ENCODE data around the gene OSBPL5.
"Not testable (repeated sequence)": the region's sequence is repeated elsewhere in the genome, so short reads cannot be mapped to it uniquely, and the experiment has no call there.

The OSBPL5 gene

GRCh38 chr11:3080104-3080503, 85.0 kb downstream of the OSBPL5 start:
- no peak for DNase-seq

GRCh38 chr11:3077846-3078440, 87.2 kb downstream of the OSBPL5 start:
- DNase-seq: no peak

- no peak for DNase-seq
Measured at GRCh38 chr11:3077189-3077836, 87.8 kb downstream of the OSBPL5 start.

- no peak for DNase-seq
Measured at GRCh38 chr11:3074912-3075589, 90.1 kb downstream of the OSBPL5 start.

- no peak for DNase-seq
Measured at GRCh38 chr11:3073029-3073435, 92.1 kb downstream of the OSBPL5 start.

- DNase-seq: no peak
Measured at GRCh38 chr11:3069425-3069824, 95.7 kb downstream of the OSBPL5 start.

- not testable (repeated sequence) for DNase-seq
Measured at GRCh38 chr11:3066308-3066707, 98.8 kb downstream of the OSBPL5 start.

- DNase-seq: not testable (repeated sequence)
Measured at GRCh38 chr11:3064709-3065108, 100.4 kb downstream of the OSBPL5 start.

- DNase-seq: not testable (repeated sequence)
Measured at GRCh38 chr11:3063876-3064275, 101.2 kb downstream of the OSBPL5 start.

- DNase-seq: not testable (repeated sequence)
Measured at GRCh38 chr11:3063432-3063831, 101.7 kb downstream of the OSBPL5 start.

GRCh38 chr11:3060436-3061025, 104.6 kb downstream of the OSBPL5 start:
- DNase-seq: no peak

- no peak for DNase-seq
Measured at GRCh38 chr11:3058753-3059664, 106.1 kb downstream of the OSBPL5 start.

- DNase-seq: peak; percentile 98
Measured at GRCh38 chr11:3057069-3057963, 107.8 kb downstream of the OSBPL5 start, which contains the start of gene CARS1. Gene CARS1 (minus strand): TSS chr11:3057423. CDS start chr11:3057367, 56 bp downstream.

- peak; percentile 56 for DNase-seq
Measured at GRCh38 chr11:3056296-3057068, 108.6 kb downstream of the OSBPL5 start.

- no peak for DNase-seq
Measured at GRCh38 chr11:3055891-3056290, 109.2 kb downstream of the OSBPL5 start.

GRCh38 chr11:3052567-3052966, 112.5 kb downstream of the OSBPL5 start:
- no peak for DNase-seq

- DNase-seq: no peak
Measured at GRCh38 chr11:3052109-3052479, 113.0 kb downstream of the OSBPL5 start.

- DNase-seq: no peak
Measured at GRCh38 chr11:3051196-3052108, 113.7 kb downstream of the OSBPL5 start.

GRCh38 chr11:3050386-3051195, 114.5 kb downstream of the OSBPL5 start:
- no peak for DNase-seq

All from stimulated activated CD4-positive, alpha-beta T cell treated with anti-CD3 and anti-CD28 coated beads, Interleukin-15, amount 100 ng/mL, for 24 hours (primary cell).